CD4-positive, alpha-beta T cell treated with Interleukin-17A for 4 hours (primary cell): Measurements from ENCODE around the gene PTPN1.
A peak's percentile ranks its signal among the peaks of the same experiment; 100 is the strongest.

Experiments used
- DNase-seq: peaks from one replicate; pipeline ENCODE4 v3.0.0-alpha.2; 2020; ENCODE audit warnings: mixed read lengths

PTPN1 gene

DNA sequence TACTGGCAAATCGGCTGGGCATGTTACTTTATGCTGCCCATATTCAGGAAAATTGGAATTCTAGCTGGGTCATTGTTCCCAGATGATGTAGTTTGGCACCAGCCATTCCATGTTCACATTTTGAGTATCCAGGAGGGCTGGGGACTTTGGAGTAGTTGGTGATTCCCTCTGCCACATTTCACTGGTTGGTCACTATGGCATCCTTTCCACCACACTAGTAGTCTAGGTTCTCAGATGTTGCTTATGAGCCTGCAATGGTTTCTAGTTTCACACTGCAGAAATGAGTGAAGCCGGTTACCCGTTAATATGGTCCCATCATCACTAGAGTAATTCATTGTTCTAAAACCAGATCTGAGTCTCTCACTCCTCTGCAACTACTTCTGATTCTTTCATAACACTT, 4.6 kb downstream of the PTPN1 start:
- no peak for DNase-seq

DNA sequence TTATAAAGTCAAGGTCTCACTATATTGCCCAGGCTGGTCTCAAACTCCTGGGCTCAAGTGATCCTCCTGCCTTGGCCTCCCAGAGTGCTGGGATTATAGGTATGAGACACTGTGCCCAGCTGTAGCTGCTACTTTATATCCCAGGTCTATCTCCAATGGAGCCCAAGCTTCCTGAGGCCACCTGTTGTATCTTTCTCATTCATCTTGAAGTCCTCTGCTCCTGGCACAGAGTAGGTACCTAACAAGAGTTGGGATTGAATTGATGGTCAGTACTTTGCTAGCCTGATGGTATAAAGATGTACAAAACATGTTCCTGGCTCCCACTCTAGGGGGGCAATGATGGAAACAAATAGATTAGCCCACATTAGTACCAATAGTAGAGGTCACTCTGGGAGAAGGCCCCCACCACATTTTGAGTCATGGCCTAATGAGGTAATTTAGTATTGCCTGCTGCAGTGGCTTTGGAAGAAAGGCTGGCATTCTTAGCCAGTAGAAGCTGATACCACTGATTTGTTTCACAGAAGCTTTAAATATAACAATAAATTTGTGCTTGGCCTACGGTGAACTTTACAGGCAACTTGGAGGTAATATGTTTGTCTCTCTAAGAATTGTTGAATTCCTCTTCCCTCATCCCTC, 5.4 kb downstream of the PTPN1 start:
- DNase-seq, result no peak

DNA sequence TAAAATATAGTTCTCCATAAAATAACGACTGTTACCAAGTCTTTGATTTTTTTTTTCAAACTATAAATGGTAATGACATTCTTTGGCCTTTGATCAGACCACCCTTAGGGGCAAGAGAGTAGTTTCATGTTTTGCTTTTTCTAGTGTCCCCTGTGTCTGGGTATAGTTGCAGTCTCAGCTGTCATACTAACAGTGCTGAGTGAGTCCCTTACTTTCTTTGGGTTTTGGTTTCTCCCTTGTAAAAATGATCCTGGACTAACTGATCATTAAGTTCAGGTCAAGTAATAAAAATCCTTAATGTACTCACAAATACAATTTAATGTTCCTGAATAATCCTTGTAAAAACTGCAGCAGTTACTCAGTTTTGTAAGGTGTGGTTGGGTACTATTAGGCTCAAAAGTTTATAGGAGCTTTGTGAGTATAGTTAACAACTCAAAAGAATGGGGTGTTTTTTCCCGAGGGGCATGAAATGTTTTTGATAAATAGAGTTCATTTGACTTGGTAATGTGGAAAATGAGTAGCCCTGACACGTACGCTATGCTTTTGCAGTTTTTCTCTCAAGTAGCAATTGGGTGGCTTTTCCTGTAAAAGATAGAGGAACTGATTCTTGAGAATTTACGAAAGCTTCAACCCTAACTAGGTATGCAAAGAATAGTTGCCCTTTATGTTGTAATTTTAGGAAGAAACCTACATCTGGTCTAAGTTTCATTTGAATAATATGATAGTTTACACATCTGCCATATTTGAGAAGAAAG, 6.2 kb downstream of the PTPN1 start:
- DNase-seq, result no peak

DNA sequence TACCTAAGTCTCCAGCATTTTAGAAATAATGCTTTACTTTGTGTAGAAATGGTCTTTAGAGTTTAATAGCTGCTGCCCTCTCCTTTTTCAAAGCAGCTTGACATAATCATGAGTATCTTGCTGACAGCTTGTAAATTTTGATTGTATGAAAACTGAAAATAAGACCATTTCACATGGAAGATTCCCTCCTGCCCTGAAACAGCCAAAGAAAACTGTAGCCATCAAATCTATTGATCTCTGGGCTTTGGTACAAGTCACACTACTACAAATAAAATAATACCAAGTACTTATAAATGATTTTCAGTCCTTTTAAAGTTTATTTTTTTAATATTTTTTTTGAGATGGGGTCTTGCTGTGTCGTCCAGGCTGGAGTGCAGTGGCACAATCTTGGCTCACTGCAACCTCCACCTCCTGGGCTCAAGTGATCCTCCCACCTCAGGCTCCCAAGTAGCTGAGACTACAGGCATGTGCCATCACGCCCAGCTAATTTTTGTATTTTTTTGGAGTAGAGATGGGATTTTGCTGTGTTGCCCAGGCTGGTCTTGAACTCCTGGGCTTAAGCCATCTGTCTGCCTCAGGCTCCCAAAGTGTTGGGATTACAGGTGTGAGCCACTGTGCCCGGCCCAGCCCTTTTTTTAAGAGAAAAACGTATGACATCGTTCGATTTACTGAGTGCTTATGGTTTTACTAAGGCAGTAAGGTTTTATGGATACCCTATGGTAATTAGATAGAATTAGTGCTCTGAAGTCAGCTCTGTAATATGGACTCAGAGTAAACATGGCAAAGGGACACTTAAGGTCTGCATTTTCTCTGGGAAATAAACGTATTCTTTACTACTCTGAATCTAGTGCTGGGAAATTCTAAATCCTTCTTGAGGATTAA, 7.0 kb downstream of the PTPN1 start:
- DNase-seq, result no peak

DNA sequence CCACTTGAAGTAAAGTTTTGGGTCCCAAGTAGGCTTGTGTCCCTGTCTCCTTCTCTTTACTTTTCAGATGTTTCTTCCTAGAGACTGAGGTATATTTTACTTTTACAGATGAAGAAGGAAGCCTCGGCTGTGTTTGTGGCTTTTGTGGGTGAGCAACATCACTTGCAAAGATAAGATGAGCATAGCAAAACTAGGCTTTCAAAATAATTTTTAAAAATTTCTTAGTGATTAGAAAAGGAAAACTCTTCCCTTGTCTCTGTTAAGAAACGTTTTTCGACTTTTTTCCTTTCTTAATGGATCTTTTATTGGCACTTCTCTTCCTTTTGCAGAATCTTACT, 7.6 kb downstream of the PTPN1 start:
- peak; percentile 34 for DNase-seq

DNA sequence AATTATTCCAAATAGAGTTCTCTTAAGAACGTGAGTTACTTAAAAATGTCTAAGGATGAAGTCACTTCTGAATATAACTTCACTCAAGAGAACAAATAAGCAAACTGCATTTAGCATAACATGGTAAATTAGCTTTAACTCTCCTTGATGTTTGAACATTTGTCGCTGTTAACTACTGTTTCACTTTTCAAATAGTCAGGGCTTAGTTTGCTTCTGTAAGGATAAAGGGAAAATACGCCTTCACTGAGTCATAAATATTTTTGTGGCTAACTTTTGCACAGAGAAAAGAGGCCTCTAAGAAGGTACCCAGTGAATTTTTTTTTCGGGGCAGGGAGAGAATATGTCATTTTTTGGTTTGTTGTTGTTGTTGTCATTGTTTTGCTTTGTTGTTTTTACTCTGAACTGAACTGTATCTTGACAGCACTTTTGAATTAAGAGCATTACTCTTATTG, 8.1 kb downstream of the PTPN1 start:
- no peak for DNase-seq

DNA sequence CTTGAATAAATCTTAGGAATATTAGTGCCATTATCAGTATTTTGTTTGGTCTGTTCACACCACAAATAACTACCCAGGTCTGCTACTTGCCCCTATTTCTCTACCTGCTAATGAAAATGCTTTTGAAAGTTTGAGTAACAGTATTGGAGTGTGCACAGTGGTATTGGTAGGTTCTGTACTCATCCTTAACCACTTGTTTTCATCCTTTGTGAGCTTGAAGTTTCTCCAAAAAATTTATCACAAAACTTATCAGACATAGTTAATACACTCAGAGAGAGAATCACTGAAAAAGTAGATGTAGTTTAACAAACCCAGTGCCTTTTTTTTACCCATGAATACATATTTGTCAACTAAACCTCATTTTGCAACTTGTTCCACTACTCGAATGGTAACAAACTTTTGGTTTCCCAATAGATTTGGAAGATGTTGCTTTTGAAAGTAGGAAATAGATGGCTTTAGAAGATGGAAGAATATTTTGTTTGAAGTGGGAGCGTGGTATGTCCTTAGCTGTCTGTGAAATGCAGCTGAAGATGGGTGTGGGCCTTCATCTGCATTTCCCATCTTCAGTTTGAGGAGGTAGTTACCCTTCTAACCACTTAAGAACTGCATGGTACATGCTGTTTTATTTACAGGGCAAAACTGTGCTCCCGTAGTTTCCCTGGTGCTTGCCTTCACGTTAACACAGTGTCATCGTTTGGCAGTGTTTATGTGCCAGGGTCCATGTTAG, 9.0 kb downstream of the PTPN1 start:
- DNase-seq, result peak; percentile 22

DNA sequence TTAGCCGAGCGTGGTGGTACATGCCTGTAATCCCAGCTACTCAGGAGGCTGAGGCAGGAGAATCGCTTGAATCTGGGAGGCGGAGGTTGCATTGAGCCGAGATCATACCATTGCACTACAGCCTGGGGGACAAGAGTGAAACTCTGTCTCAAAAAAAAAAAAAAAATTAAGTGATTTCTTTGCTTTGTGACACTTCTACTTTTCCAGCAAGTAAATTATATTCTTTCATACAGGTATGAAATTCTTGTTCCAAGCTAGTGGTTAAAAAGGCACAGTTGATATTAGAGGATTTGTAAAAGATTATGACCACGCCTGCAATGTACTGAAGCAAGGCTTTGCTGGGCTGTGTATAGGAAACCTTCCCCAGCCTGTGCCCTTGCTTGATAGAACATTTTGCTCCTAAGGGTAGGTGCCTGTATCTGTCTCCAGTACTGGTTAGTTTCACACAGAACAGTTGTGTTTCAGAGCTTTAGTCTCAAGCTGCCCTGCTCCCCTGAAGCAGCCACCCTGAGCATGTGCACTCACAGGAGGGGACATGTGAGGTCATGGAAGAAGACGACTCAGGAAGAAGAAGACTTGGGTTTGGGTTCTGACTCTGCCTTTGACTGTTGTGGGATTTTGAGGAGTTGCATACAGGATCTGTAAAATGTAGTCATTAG, 10.2 kb downstream of the PTPN1 start:
- peak; percentile 31 for DNase-seq

DNA sequence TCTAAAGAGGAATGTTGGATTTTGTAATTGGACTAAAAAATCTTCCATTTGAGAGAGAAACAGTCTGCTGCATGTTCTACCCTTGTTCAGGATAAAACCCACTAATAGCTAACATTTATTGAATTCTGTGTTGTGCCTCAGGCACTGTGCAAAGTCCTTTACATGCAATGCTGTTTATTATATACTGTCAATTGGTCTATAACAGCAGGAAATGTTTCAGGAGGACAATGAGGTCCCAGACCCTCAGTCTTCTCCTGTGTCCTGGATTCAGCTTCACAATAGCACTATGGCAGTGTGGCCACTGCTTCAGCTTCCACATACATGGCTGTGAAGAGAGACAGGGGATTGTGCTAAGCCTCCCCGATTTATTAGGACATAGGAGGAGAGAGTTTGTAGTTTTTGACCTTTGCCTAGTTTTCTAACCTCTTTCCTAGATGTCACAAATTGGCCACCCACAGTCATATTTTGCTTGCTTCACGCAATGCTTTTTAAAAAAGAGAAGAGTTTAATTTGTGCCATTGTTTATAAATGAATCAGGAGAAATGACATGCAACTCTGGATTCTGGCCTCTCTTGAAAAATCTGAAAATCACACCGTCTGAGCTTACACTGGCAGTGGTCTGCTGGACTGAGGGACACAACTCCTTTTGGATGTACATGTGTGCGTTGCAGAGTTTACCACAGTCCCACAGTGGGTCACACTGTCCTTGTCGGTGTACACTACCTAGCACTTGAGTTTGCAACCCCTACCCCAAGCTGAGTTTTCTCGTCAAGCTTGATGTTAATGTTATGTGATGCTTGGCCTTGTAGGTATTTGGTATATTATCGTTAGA, 11.3 kb downstream of the PTPN1 start:
- DNase-seq, result no peak

DNA sequence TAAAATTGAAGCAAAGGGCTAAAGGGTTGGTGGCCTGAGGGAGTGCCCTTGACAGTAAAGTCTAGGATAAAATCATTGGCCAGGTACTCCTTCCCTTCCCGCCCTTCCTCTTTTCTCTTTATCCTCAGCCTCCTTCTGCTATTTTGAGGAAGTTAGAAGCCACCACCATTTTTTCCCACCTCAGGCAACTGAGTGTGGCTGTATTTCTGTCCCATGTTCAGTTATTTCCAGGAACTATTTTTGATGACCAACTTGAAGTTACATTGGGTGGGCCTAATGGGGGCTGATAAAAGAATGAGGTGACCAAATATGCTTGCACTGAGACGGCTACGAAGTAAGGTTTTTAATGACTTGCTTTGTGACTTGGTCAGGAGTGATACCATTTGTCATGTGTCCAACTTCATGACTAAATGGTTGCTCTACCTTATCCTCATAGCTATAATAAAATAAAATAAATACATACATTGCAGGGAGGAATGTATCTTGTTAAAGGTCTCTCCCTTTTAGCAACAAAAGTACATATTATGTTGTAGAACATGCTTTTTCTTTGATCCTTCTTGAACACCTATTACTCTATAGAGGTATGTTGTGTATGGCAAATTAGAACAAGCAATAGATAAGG, 12.0 kb downstream of the PTPN1 start:
- no peak for DNase-seq

DNA sequence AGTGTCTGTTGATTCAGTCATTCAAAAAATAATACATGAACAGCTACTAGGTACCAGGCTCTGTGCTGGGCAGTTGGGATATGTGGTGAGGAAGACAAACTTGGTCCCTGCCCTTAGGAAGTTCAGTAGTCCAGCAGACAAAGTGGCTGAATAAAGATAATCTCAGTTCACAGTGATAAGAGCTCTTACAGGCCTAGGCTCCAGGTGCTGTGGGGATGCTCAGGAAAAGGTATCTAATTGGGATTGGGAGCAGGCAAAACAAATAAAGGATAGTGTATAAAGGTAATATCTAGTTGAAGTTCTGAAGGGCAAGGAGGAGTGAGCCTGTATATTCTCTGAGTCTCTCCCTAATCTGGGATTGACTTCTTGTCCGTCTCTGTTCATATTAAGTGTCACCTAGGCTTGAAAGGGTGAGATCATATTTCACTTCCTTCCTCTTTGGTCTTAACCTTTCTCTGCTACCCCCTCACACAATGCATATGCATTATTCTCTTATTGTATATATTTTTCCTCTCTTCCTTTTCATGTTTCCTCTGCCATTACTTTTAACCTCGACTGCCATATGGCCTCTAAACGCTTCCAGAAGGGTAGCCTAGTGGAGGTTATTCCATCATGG, 13.5 kb downstream of the PTPN1 start:
- DNase-seq, result no peak

DNA sequence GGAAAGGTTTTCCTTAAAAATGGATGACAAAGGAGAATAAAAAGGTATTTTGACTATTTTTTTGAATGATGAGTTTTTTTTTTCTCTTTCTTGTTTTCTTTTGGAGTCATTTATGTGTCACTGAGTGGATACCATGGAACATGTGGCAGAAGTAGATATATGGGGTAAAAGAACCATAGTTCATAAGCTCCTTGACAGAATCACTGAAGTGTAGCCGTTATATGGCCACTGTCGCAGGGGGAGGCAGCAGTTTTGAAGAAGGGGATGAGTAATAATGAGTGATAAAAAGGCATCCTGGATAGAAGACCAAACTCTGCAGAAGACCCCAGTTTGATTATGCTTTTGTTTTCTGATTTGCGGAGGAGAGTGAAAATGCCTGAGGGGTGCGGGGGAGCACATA, 15.5 kb downstream of the PTPN1 start:
- no peak for DNase-seq

DNA sequence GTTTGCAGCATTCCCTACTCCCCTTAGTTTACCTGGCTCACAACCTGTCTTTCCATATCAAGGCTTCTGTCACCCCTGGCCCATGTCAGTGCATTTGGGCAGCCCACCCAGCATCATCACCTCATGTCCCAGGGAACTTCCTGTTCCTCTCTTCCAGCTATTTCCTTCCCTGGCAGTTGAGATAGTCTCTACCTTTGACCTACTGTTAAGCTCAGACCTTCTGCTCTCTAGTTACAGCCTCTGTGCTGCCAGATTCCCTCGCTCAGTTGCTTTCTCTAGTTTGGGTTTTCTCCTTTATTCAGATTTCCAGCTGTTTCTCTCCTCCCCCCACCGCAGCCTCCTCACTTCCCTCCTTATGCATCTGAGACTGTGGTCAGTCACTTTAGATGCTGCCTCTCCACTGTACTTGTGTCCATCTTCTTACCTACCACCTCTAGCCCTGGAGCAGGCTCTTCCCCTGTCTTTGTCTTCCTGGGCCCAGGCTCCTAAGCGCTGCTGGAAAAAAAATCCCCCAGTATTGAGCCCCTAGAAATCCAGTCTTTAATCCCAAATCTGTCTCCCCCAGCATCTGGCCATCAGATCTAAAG, 16.3 kb downstream of the PTPN1 start:
- no peak for DNase-seq

DNA sequence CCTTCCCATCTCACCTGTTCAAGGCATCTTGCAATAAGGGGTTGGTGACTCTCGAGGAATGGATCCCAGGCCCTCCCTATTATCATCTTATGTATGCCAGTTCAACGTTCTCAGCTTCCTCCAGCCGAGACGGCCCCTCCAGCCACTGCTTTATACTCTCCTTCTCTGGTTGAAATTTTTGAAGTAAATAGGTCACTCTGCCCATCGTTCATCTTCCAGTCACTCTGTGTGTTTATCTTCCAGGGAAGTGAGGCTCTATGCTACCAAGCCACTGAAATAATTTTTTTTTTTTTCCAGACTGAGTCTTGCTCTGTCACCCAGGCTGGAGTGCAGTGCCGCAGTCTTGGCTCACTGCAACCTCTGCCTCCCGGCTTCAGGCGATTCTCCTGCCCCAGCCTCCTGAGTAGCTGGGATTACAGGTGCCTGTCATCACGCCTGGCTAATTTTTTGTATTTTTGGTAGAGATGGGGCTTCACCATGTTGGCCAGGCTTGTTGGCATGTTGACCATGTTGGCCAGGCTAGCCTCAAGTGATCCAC, 17.0 kb downstream of the PTPN1 start:
- no peak for DNase-seq

DNA sequence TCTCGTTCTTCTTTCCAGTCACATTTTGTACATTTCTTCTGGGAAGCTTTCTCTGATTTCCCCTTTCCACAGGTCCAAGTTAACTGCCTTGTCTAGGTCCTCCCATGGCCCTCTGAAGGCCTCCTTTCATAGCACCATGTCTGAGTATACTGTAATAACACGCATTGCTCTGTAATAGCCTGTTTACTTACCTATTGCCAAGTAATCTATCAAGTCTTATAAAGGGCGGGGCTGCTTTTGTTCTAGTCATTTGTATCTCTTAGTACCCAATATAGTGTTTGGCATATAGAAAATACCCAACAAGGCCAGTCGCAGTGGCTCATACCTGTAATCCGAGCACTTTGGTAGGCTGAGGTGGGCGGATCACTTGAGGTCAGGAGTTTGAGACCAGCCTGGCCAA, 17.9 kb downstream of the PTPN1 start:
- no peak for DNase-seq

DNA sequence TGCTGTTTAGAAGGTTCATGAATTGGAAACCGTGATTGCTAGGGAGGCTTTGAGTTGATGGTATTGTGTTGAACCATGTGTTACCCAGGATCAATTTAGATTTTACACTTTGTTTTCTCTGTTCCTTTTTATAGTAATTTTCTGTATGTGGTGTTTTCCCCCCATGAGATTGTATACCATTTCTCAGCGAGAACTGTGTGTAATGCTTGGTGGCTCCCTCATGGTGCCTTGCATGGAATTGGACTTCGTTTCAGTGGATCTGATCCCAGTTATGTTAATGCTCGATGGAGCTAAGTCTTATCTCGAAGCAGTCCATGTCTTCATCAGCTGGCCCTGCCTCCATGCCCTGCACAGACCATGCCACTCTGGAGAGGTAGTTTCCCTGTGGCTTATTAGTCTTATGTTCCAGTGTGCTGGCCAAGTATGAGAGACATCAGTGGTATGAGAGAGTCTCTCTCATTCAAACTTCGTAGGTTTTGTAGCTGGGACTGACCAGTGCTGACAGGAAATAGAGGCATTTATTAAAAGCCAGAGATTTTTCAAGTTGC, 18.7 kb downstream of the PTPN1 start:
- DNase-seq, result no peak

DNA sequence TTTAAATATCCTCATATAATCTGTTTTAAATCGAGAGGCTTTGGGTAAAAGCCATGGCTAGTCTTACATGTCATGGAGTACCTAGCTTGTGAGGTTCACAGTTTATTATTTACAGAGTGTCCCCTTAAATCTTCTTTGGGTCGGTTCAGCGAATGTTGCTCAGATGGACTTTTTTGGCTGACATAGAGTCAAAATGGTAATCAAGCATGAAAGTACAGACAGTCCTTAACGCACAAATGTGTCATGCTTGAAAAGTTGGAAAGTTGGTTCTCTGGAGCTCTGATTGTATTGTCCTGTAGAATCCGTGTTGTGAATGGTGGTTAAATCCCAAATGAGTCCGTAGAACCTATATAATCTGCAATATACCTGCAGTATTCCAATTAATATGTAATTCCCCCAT, 22.0 kb downstream of the PTPN1 start:
- DNase-seq, result no peak

DNA sequence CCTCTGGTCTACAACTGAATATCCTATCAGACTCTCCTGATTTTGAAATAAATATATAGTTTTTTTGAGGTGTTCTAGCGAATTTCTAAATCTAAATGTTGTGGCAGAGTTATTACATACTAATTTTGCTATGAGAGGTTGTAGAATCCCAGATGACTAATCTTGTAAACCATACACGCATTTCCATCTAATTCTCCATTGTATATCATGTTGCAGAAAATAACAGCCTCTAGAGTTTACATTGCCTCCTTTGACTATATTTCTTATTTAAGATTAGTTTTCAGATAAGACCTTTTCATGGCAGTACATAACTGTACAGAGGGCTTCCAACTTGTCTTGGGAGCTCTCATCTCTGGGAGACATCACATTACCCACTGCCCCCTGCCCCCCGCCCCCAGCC, 22.9 kb downstream of the PTPN1 start:
- DNase-seq, result no peak

DNA sequence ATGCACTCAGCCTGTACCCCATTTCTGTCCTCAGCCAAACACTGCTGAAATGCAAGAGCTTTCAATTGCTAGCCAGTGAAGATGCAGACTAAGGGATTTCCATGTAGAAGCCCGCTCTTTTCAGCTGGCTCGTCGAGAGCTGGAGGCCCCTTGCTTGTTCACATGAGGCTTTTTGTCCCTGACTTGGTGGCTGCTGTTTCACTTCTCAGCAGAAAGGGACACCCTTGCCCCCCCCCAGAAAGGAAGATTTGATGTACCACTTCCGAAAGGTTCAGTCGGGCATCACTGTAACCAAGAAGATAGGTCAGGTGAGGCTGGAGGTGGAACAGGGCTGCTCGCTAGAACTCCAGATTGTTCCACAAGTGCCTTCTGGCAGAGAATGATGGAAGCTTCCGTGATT, 23.3 kb downstream of the PTPN1 start:
- DNase-seq, result no peak

DNA sequence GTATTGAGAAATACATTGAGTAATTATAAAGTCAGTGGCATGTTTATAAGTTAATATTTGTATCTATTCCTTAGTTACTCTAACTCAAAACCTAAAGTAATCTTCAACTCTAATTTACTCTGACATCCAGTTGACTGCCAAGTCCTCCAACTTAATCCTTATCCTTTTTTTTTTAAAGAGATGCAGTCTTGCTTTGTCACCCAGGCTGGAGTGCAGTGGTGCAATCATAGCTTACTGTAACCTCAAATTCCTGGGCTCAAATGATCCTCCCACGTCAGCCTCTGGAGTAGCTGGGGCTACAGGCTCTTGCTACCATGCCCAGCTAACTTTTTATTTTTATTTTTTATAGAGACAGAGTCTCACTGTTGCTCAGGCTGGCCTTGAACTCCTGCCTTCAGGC, 24.4 kb downstream of the PTPN1 start:
- DNase-seq, result no peak
